ENCODE results near the gene GALC.

GRCh38 chr14:87998482-87998881, 5.5 kb upstream of the GALC start:
- TF ChIP-seq CTCF (IDR thresholded peaks at IDR 0.05; ENCODE audit: low read depth, low read length) (no peak), EZH2phosphoT487 (IDR thresholded peaks at IDR 0.05; ENCODE audit: low read depth) (no peak)

All from OCI-LY3 (cell line).